Peyer's patch (tissue), 4 donors: Measurements from ENCODE around the gene PKIG.

Experiments
- POLR2A ChIP-seq, 2 donors: fragments of 450-650 bp; IDR thresholded peaks; one replicate each; pipeline ENCODE4 v1.5.1; 2017; ENCODE audit warnings: antibody characterized with exemption in 2 of 2, mild to moderate bottlenecking in 2 of 2, moderate library complexity in 2 of 2
- TF ChIP-seq, protein P1 (sequence below), 6 experiments: fragments of 450-650 bp in 4 of 6; fragments of 200-600 bp in 2 of 6; sonication (generic) in 1 of 6; IDR thresholded peaks; one replicate each; pipeline ENCODE4 v1.5.1; 2017 to 2019; ENCODE audit warnings: antibody characterized with exemption in 6 of 6, mild to moderate bottlenecking in 3 of 6, moderate library complexity in 1 of 6

- TF ChIP-seq, protein P1, sequence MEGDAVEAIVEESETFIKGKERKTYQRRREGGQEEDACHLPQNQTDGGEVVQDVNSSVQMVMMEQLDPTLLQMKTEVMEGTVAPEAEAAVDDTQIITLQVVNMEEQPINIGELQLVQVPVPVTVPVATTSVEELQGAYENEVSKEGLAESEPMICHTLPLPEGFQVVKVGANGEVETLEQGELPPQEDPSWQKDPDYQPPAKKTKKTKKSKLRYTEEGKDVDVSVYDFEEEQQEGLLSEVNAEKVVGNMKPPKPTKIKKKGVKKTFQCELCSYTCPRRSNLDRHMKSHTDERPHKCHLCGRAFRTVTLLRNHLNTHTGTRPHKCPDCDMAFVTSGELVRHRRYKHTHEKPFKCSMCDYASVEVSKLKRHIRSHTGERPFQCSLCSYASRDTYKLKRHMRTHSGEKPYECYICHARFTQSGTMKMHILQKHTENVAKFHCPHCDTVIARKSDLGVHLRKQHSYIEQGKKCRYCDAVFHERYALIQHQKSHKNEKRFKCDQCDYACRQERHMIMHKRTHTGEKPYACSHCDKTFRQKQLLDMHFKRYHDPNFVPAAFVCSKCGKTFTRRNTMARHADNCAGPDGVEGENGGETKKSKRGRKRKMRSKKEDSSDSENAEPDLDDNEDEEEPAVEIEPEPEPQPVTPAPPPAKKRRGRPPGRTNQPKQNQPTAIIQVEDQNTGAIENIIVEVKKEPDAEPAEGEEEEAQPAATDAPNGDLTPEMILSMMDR (IDR thresholded peaks at IDR 0.05) = no peak
- no peak for TF ChIP-seq POLR2A (IDR thresholded peaks at IDR 0.05)
Observed at GRCh38 chr20:44532981-44533331, 49.4 kb upstream of the PKIG start.
